Measurements from ENCODE around the gene PTPRCAP. TPM values are rescaled to one million over a fixed set of nuclear protein-coding genes. Genes with fewer than 3 reads are reported as not detected.

The PTPRCAP gene
- total RNA-seq, 1 donor from 2014 or later: 109 TPM

GRCh38 chr11:67423466-67423865, 14.0 kb downstream of the PTPRCAP start:
- no peak overlapping the region for H3K27ac Mint-ChIP-seq
- H3K27me3 Mint-ChIP-seq (ENCODE audit: insufficient read depth): peaks cover 1% of the 10 kb centered on the region
- intact Hi-C loops (cut with micrococcal nuclease): no loop called here
- no peaks in the 10 kb centered on the region for H3K9me3 Mint-ChIP-seq
- no peak overlapping the region for H3K4me3 Mint-ChIP-seq
- H3K4me1 Mint-ChIP-seq (ENCODE audit: low read depth): peaks cover 31% of the 10 kb centered on the region
- DNase-seq (ENCODE audit: low spot score): no peak
- peaks cover 1% of the 10 kb centered on the region for H3K36me3 Mint-ChIP-seq (ENCODE audit: low read depth)

- Mint-ChIP-seq H3K27me3 (ENCODE audit: insufficient read depth) (peaks cover 1% of the 10 kb centered on the region), H3K4me3 (no peak overlapping the region), H3K27ac (no peak overlapping the region), H3K9me3 (no peaks in the 10 kb centered on the region), H3K36me3 (ENCODE audit: low read depth) (no peaks in the 10 kb centered on the region), H3K4me1 (ENCODE audit: low read depth) (peaks cover 29% of the 10 kb centered on the region)
- no peak for DNase-seq (ENCODE audit: low spot score)
- intact Hi-C loops (cut with micrococcal nuclease): no loop called here
These were observed 14.6 kb downstream of the PTPRCAP start for GRCh38 chr11:67422891-67423290.

GRCh38 chr11:67421430-67422031, 16.0 kb downstream of the PTPRCAP start:
- intact Hi-C loops (cut with micrococcal nuclease): loop anchor here (1.0 to 2.0 kb wide), 4 partner anchors 12 to 43 kb away; no protein-coding TSS in a partner anchor

GRCh38 chr11:67420646-67421429, 16.6 kb downstream of the PTPRCAP start:
- Mint-ChIP-seq H3K27me3 (ENCODE audit: insufficient read depth) (peaks cover 11% of the 10 kb centered on the region), H3K27ac (peak overlapping the region; percentile 70), H3K4me3 (peak overlapping the region; percentile 72), H3K4me1 (ENCODE audit: low read depth) (peaks cover 30% of the 10 kb centered on the region), H3K9me3 (no peaks in the 10 kb centered on the region), H3K36me3 (ENCODE audit: low read depth) (no peaks in the 10 kb centered on the region)
- intact Hi-C loops (cut with micrococcal nuclease): loop anchor here (1.0 to 2.0 kb wide), 5 partner anchors 7 to 43 kb away; partner anchors contain the start of gene RPS6KB2
- DNase-seq (ENCODE audit: low spot score): peak; percentile 95

More at GRCh38 chr11:67421430-67422031, 16.0 kb downstream of the PTPRCAP start:
- no peaks in the 10 kb centered on the region for H3K36me3 Mint-ChIP-seq (ENCODE audit: low read depth)
- no peaks in the 10 kb centered on the region for H3K9me3 Mint-ChIP-seq
- peaks cover 6% of the 10 kb centered on the region for H3K27me3 Mint-ChIP-seq (ENCODE audit: insufficient read depth)
- no peak for DNase-seq (ENCODE audit: low spot score)
- H3K4me3 Mint-ChIP-seq: peak overlapping the region; percentile 72
- H3K27ac Mint-ChIP-seq: peak overlapping the region; percentile 70
- H3K4me1 Mint-ChIP-seq (ENCODE audit: low read depth): peaks cover 28% of the 10 kb centered on the region

- no peak for DNase-seq (ENCODE audit: low spot score)
- Mint-ChIP-seq H3K27me3 (ENCODE audit: insufficient read depth) (peaks cover 11% of the 10 kb centered on the region), H3K36me3 (ENCODE audit: low read depth) (no peaks in the 10 kb centered on the region), H3K4me3 (peak overlapping the region; percentile 75), H3K9me3 (no peaks in the 10 kb centered on the region), H3K27ac (peak overlapping the region; percentile 48), H3K4me1 (ENCODE audit: low read depth) (peaks cover 29% of the 10 kb centered on the region)
- intact Hi-C loops (cut with micrococcal nuclease): loop anchor here (1.0 to 2.0 kb wide), 2 partner anchors 8 to 19 kb away; partner anchors contain the start of gene RPS6KB2
These were observed 17.3 kb downstream of the PTPRCAP start for GRCh38 chr11:67420147-67420645.

- Mint-ChIP-seq H3K27ac (no peak overlapping the region), H3K9me3 (no peaks in the 10 kb centered on the region), H3K4me3 (peak overlapping the region; percentile 37), H3K4me1 (ENCODE audit: low read depth) (peaks cover 22% of the 10 kb centered on the region), H3K36me3 (ENCODE audit: low read depth) (no peaks in the 10 kb centered on the region), H3K27me3 (ENCODE audit: insufficient read depth) (peaks cover 17% of the 10 kb centered on the region)
- intact Hi-C loops (cut with micrococcal nuclease): loop anchor here (1.0 to 2.0 kb wide), 2 partner anchors 9 to 19 kb away; partner anchors contain the start of gene RPS6KB2
- DNase-seq (ENCODE audit: low spot score): no peak
These were observed 18.0 kb downstream of the PTPRCAP start for GRCh38 chr11:67419325-67420049.

- Mint-ChIP-seq H3K27ac (no peak overlapping the region), H3K9me3 (no peaks in the 10 kb centered on the region), H3K36me3 (ENCODE audit: low read depth) (no peaks in the 10 kb centered on the region), H3K4me1 (ENCODE audit: low read depth) (peaks cover 22% of the 10 kb centered on the region), H3K27me3 (ENCODE audit: insufficient read depth) (peaks cover 20% of the 10 kb centered on the region), H3K4me3 (peak overlapping the region; percentile 37)
- DNase-seq (ENCODE audit: low spot score): no peak
- intact Hi-C loops (cut with micrococcal nuclease): no loop called here
These were observed 18.8 kb downstream of the PTPRCAP start for GRCh38 chr11:67418476-67419281.

- peaks cover 26% of the 10 kb centered on the region for H3K4me1 Mint-ChIP-seq (ENCODE audit: low read depth)
- intact Hi-C loops (cut with micrococcal nuclease): no loop called here
- no peaks in the 10 kb centered on the region for H3K9me3 Mint-ChIP-seq
- H3K27me3 Mint-ChIP-seq (ENCODE audit: insufficient read depth): peaks cover 20% of the 10 kb centered on the region
- no peak overlapping the region for H3K27ac Mint-ChIP-seq
- DNase-seq (ENCODE audit: low spot score): no peak
- no peak overlapping the region for H3K4me3 Mint-ChIP-seq
- H3K36me3 Mint-ChIP-seq (ENCODE audit: low read depth): peaks cover 3% of the 10 kb centered on the region
These were observed 20.1 kb downstream of the PTPRCAP start for GRCh38 chr11:67417425-67417824.

GRCh38 chr11:67416416-67417335, 20.8 kb downstream of the PTPRCAP start:
- Mint-ChIP-seq H3K4me3 (no peak overlapping the region), H3K4me1 (ENCODE audit: low read depth) (peaks cover 33% of the 10 kb centered on the region), H3K36me3 (ENCODE audit: low read depth) (peaks cover 3% of the 10 kb centered on the region), H3K9me3 (no peaks in the 10 kb centered on the region), H3K27me3 (ENCODE audit: insufficient read depth) (peaks cover 20% of the 10 kb centered on the region), H3K27ac (peak overlapping the region; percentile 15)
- intact Hi-C loops (cut with micrococcal nuclease): no loop called here
- no peak for DNase-seq (ENCODE audit: low spot score)

GRCh38 chr11:67415501-67416304, 21.8 kb downstream of the PTPRCAP start, which contains the start of gene CARNS1:
Gene CARNS1, plus strand, starts transcription at chr11:67415678. Its CDS starts 522 bp downstream, at chr11:67416200.
- peaks cover 3% of the 10 kb centered on the region for H3K36me3 Mint-ChIP-seq (ENCODE audit: low read depth)
- intact Hi-C loops (cut with micrococcal nuclease): no loop called here
- no peak within 1 kb of the TSS for H3K4me3 Mint-ChIP-seq
- peaks cover 31% of the 10 kb centered on the region for H3K4me1 Mint-ChIP-seq (ENCODE audit: low read depth)
- no peak within 1 kb of the TSS for H3K27ac Mint-ChIP-seq
- H3K9me3 Mint-ChIP-seq: no peaks in the 10 kb centered on the region
- no peak for DNase-seq (ENCODE audit: low spot score)
- H3K27me3 Mint-ChIP-seq (ENCODE audit: insufficient read depth): peaks cover 20% of the 10 kb centered on the region
